Fibroblast of villous mesenchyme (primary cell): ENCODE data around the gene MAP4. TPM values are rescaled to one million over a fixed set of nuclear protein-coding genes. Genes with fewer than 3 reads are reported as not detected.
"Not testable (repeated sequence)": the region's sequence is repeated elsewhere in the genome, so short reads cannot be mapped to it uniquely, and the experiment has no call there.

Experiments used
- DNase-seq: peaks from one replicate; pipeline ENCODE4 v3.0.0-alpha.2; 2010; ENCODE audit warnings: low read depth
- H3K4me3 ChIP-seq: 2 replicates; pipeline ENCODE4 v1.5.1; 2011; ENCODE audit warnings: low read depth, mild to moderate bottlenecking, low read length
- CTCF ChIP-seq: IDR thresholded peaks from 2 replicates; pipeline ENCODE4 v1.5.1; 2012; ENCODE audit warnings: low read depth, mild to moderate bottlenecking, low read length; ENCODE audit not compliant: insufficient read depth
- total RNA-seq: library from RNA; depleted of rRNA; stranded (reverse); fragments of >200 nt; gene quantifications from 2 replicates; pipeline ENCODE4 v1.2.3, GENCODE V29; 2012

Gene MAP4
- total RNA-seq, 1 donor, result 111 TPM

GRCh38 chr3:47838503-47838902, 177.7 kb downstream of the MAP4 start:
- no peak for DNase-seq
- H3K4me3 ChIP-seq, result no peak overlapping the region
- no peak for TF ChIP-seq CTCF

GRCh38 chr3:47836986-47837385, 179.2 kb downstream of the MAP4 start:
- H3K4me3 ChIP-seq, result no peak overlapping the region
- DNase-seq, result no peak
- TF ChIP-seq CTCF, result no peak

- DNase-seq, result not testable (repeated sequence)
Measured at GRCh38 chr3:47829482-47829881, 186.7 kb downstream of the MAP4 start.

GRCh38 chr3:47825590-47825989, 190.6 kb downstream of the MAP4 start:
- no peak for TF ChIP-seq CTCF
- H3K4me3 ChIP-seq, result peak overlapping the region; percentile 78
- no peak for DNase-seq

More at GRCh38 chr3:47829482-47829881, 186.7 kb downstream of the MAP4 start:
- H3K4me3 ChIP-seq, result not testable (repeated sequence)

- TF ChIP-seq CTCF, result peak; percentile 78
- DNase-seq, result peak; percentile 83
- peak overlapping the region; percentile 78 for H3K4me3 ChIP-seq
Measured at GRCh38 chr3:47824541-47825473, 191.4 kb downstream of the MAP4 start.

- H3K4me3 ChIP-seq, result no peak overlapping the region
- no peak for TF ChIP-seq CTCF
- DNase-seq, result no peak
Measured at GRCh38 chr3:47817609-47818008, 198.6 kb downstream of the MAP4 start.

- no peak overlapping the region for H3K4me3 ChIP-seq
- DNase-seq, result no peak
- TF ChIP-seq CTCF, result no peak
Measured at GRCh38 chr3:47813551-47814177, 202.6 kb downstream of the MAP4 start.
